Measurements from ENCODE around the gene HOXB9.

The HOXB9 gene

DNA sequence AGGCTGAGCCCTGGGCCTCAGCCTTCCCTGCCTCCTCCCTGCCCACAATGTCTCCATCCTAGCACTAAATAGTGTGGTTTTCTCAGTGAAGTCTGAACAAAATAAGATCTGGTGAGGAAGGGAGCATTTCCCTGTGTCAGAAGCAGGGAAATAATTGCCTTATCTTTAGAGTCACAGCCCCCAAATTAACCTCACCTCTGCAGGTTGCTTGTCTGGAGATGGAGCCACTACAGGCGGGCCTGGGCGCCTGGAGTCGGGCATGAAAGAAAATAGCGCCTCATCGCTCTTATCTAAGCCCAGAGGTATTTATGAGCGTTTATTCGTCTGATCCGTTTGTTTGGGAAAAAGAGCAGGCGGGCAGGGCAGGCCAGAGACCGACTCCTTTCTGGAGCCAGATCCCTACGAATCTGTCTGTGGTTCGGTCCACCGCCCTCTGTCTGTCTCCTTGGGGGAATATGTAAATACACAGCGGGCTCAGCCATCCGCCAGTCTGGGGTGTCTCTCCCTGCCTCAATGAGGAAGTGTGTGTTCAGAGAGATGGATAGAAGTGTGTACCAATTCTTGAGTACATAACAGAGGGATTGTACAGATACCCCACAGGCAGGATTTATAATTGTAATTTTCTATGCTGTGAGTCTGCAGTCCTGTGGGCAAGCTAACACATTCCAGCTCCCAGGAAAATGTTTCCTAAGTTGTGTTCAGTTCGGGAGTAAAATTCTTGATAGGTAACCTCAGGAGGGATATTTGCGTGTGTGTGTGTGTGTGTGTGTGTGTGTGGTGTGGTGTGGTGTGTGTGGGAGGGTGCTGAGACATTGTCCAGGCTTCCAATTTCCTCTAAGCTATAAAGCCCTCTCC, 25.7 kb downstream of the HOXB9 start:
- Histone ChIP-seq H3K36me3 (ENCODE audit: insufficient read depth, low read length) (no peaks in the 10 kb centered on the region), H3K9me2 (ENCODE audit: low read depth, low read length) (no peaks in the 10 kb centered on the region), H2AFZ (ENCODE audit: low read length) (no peak overlapping the region), H3K79me2 (ENCODE audit: insufficient read depth, low read length) (no peaks in the 10 kb centered on the region), H3K27ac (ENCODE audit: low read depth, low read length, poor library complexity, severe bottlenecking) (no peak overlapping the region), H3K9me3 (ENCODE audit: low read length) (no peaks in the 10 kb centered on the region), H3K4me2 (ENCODE audit: low read length) (no peak overlapping the region), H3F3A (ENCODE audit: insufficient read depth, low read length) (no peaks in the 10 kb centered on the region), H4K20me1 (ENCODE audit: insufficient read depth, low read length) (no peaks in the 10 kb centered on the region), H3K27me3 (ENCODE audit: insufficient read depth, low read length) (peaks cover 5% of the 10 kb centered on the region; the same call in 1 of the 2 replicates), H3K9ac (ENCODE audit: low read length) (no peak overlapping the region), H3K4me1 (ENCODE audit: insufficient read depth, low read length, severe bottlenecking) (no peaks in the 10 kb centered on the region), H3K4me3 (ENCODE audit: low read depth, low read length, poor library complexity, severe bottlenecking) (no peak overlapping the region)
- TF ChIP-seq, protein P1, sequence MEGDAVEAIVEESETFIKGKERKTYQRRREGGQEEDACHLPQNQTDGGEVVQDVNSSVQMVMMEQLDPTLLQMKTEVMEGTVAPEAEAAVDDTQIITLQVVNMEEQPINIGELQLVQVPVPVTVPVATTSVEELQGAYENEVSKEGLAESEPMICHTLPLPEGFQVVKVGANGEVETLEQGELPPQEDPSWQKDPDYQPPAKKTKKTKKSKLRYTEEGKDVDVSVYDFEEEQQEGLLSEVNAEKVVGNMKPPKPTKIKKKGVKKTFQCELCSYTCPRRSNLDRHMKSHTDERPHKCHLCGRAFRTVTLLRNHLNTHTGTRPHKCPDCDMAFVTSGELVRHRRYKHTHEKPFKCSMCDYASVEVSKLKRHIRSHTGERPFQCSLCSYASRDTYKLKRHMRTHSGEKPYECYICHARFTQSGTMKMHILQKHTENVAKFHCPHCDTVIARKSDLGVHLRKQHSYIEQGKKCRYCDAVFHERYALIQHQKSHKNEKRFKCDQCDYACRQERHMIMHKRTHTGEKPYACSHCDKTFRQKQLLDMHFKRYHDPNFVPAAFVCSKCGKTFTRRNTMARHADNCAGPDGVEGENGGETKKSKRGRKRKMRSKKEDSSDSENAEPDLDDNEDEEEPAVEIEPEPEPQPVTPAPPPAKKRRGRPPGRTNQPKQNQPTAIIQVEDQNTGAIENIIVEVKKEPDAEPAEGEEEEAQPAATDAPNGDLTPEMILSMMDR (IDR thresholded peaks at IDR 0.05; ENCODE audit: low read length) = no peak
- TF ChIP-seq EZH2 (IDR thresholded peaks at IDR 0.05; ENCODE audit: borderline replicate concordance, low read length) = no peak

- H3K36me3 ChIP-seq (ENCODE audit: insufficient read depth, low read length) = no peaks in the 10 kb centered on the region
- H3K9me2 ChIP-seq (ENCODE audit: low read depth, low read length) = no peaks in the 10 kb centered on the region
- H2AFZ ChIP-seq (ENCODE audit: low read length) = no peak overlapping the region
- H3K4me1 ChIP-seq (ENCODE audit: insufficient read depth, low read length, severe bottlenecking) = no peaks in the 10 kb centered on the region
- H4K20me1 ChIP-seq (ENCODE audit: insufficient read depth, low read length) = no peaks in the 10 kb centered on the region
- no peaks in the 10 kb centered on the region for H3K79me2 ChIP-seq (ENCODE audit: insufficient read depth, low read length)
- no peak overlapping the region for H3K27ac ChIP-seq (ENCODE audit: low read depth, low read length, poor library complexity, severe bottlenecking)
- no peak for TF ChIP-seq EZH2 (IDR thresholded peaks at IDR 0.05; ENCODE audit: borderline replicate concordance, low read length)
- TF ChIP-seq, protein P1 (IDR thresholded peaks at IDR 0.05; ENCODE audit: low read length) = no peak
- no peak overlapping the region for H3K9ac ChIP-seq (ENCODE audit: low read length)
- no peak overlapping the region for H3K4me2 ChIP-seq (ENCODE audit: low read length)
- H3F3A ChIP-seq (ENCODE audit: insufficient read depth, low read length) = no peaks in the 10 kb centered on the region
- peaks cover 5% of the 10 kb centered on the region; the same call in 1 of the 2 replicates for H3K27me3 ChIP-seq (ENCODE audit: insufficient read depth, low read length)
- no peak overlapping the region for H3K4me3 ChIP-seq (ENCODE audit: low read depth, low read length, poor library complexity, severe bottlenecking)
- no peaks in the 10 kb centered on the region for H3K9me3 ChIP-seq (ENCODE audit: low read length)
Observed at GRCh38 chr17:48599354-48599753, 26.8 kb downstream of the HOXB9 start.

DNA sequence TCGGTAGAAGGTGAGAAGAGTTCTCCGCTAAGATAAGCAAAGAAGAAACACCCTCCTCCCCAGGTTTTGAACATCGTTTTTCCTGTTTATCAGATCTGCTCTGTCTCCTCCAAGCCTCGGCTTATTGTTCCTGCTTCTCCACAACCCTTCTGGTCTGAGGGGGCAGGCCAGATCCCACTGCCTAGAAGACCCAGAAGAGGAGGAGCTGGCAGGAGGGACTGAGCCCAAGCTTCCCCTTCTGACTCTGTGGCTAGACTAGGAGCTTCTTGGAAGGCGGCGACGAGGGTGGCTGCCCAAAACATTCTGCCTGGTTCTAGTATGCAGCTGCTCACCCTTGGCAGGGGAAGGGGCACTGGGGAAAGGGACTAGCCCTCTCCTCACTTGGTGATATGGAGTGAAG, 27.4 kb downstream of the HOXB9 start:
- no peaks in the 10 kb centered on the region for H3K4me1 ChIP-seq (ENCODE audit: insufficient read depth, low read length, severe bottlenecking)
- H3K9me3 ChIP-seq (ENCODE audit: low read length) = no peaks in the 10 kb centered on the region
- H3K9ac ChIP-seq (ENCODE audit: low read length) = no peak overlapping the region
- no peaks in the 10 kb centered on the region for H3K79me2 ChIP-seq (ENCODE audit: insufficient read depth, low read length)
- no peaks in the 10 kb centered on the region for H3K9me2 ChIP-seq (ENCODE audit: low read depth, low read length)
- H2AFZ ChIP-seq (ENCODE audit: low read length) = no peak overlapping the region
- TF ChIP-seq, protein P1 (IDR thresholded peaks at IDR 0.05; ENCODE audit: low read length) = no peak
- TF ChIP-seq EZH2 (IDR thresholded peaks at IDR 0.05; ENCODE audit: borderline replicate concordance, low read length) = no peak
- no peaks in the 10 kb centered on the region for H4K20me1 ChIP-seq (ENCODE audit: insufficient read depth, low read length)
- H3K4me2 ChIP-seq (ENCODE audit: low read length) = no peak overlapping the region
- no peaks in the 10 kb centered on the region for H3F3A ChIP-seq (ENCODE audit: insufficient read depth, low read length)
- H3K36me3 ChIP-seq (ENCODE audit: insufficient read depth, low read length) = no peaks in the 10 kb centered on the region
- no peak overlapping the region for H3K4me3 ChIP-seq (ENCODE audit: low read depth, low read length, poor library complexity, severe bottlenecking)
- no peak overlapping the region for H3K27ac ChIP-seq (ENCODE audit: low read depth, low read length, poor library complexity, severe bottlenecking)
- H3K27me3 ChIP-seq (ENCODE audit: insufficient read depth, low read length) = peaks cover 5% of the 10 kb centered on the region; the same call in 1 of the 2 replicates

All from OCI-LY1 (cell line).